Left ventricle myocardium inferior (tissue), 1 donor: ENCODE measurements around the gene CDK13. TPM values are rescaled to one million over a fixed set of nuclear protein-coding genes. Genes with fewer than 3 reads are reported as not detected.

ENCODE experiments used
- DNase-seq: peaks from one replicate; pipeline ENCODE4 v3.0.0-alpha.2; 2020
- H3K27ac ChIP-seq: fragments of 200-600 bp; replicated peaks from 2 replicates; pipeline ENCODE4 v1.8.0; 2021
- H3K27me3 ChIP-seq: fragments of 200-600 bp; 2 replicates; pipeline ENCODE4 v1.8.0; 2021; ENCODE audit warnings: low read depth
- H3K36me3 ChIP-seq: fragments of 200-600 bp; 2 replicates; pipeline ENCODE4 v1.8.0; 2021
- H3K4me1 ChIP-seq: fragments of 200-600 bp; 2 replicates; pipeline ENCODE4 v1.8.0; 2021
- H3K4me3 ChIP-seq: fragments of 200-600 bp; 2 replicates; pipeline ENCODE4 v1.8.0; 2021; ENCODE audit warnings: mild to moderate bottlenecking, moderate library complexity
- H3K9me3 ChIP-seq: fragments of 200-600 bp; replicated peaks from 2 replicates; pipeline ENCODE4 v1.8.0; 2021
- intact Hi-C: fragments of 100-400 bp; cut with micrococcal nuclease; formaldehyde crosslinking; loops from one replicate; pipeline ENCODE4 v1.11.0; 2022
- total RNA-seq: library from RNA; stranded (reverse); fragmentation: NEBNext Ultra II Directional; extraction: Animal tissue kit (Norgen Biotek cat#: 25700); gene quantifications from one replicate; pipeline ENCODE4 v1.2.1, GENCODE V29; 2021
- TF ChIP-seq, protein P1 (sequence below): fragments of 200-600 bp; IDR thresholded peaks from 2 replicates; pipeline ENCODE4 v1.8.0; 2021; ENCODE audit warnings: antibody characterized with exemption, mild to moderate bottlenecking, borderline replicate concordance
- donor health status: DM: no; HTN: yes; CAD: no; lungs with severe emphysema.

CDK13 gene
- total RNA-seq, 1 donor from 2014 or later = 22.7 TPM

DNA sequence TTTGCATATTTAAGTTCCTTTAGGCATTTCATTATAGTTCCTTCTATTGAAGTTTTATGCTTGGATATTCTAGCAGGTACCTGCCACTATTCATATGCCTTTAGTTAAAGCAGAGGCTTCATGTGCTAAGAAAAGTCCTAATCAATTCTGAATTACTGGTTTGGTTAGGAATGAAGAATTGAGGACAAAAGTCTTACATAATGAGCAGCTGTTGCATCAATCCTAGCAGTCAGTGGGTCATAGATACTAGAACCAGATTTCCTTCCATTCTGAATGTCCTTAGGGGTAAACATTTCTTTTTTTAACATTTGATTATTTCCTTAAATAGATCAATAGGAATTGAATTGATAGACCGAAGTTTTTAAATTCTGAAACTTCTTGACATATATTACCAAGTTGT lies 59.2 kb downstream of the CDK13 start:
- Histone ChIP-seq H3K27me3 (no peaks in the 10 kb centered on the region), H3K9me3 (no peaks in the 10 kb centered on the region), H3K27ac (no peak overlapping the region), H3K4me1 (peaks cover 4% of the 10 kb centered on the region), H3K36me3 (peaks cover 16% of the 10 kb centered on the region), H3K4me3 (no peak overlapping the region)
- TF ChIP-seq, protein P1, sequence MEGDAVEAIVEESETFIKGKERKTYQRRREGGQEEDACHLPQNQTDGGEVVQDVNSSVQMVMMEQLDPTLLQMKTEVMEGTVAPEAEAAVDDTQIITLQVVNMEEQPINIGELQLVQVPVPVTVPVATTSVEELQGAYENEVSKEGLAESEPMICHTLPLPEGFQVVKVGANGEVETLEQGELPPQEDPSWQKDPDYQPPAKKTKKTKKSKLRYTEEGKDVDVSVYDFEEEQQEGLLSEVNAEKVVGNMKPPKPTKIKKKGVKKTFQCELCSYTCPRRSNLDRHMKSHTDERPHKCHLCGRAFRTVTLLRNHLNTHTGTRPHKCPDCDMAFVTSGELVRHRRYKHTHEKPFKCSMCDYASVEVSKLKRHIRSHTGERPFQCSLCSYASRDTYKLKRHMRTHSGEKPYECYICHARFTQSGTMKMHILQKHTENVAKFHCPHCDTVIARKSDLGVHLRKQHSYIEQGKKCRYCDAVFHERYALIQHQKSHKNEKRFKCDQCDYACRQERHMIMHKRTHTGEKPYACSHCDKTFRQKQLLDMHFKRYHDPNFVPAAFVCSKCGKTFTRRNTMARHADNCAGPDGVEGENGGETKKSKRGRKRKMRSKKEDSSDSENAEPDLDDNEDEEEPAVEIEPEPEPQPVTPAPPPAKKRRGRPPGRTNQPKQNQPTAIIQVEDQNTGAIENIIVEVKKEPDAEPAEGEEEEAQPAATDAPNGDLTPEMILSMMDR = no peak
- DNase-seq = no peak
- intact Hi-C loops = no loop called here

DNA sequence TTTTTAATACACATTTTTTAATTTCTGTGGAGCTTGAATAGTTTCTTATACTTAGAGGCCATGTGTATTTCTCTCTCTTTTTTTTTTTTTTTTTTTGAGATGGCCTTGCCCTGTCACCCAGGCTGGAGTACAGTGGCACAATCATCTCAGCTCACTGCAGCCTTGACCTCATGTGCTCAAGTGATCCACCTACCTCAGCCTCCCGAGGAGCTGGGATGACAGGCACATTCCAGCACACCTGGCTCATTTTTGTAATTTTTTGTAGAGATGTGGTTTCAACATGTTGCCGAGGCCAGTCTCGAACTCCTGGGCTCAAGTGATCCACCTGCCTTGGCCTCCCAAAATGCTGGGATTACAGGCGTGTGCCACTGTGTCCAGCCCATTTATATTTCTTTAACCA lies 64.3 kb downstream of the CDK13 start:
- TF ChIP-seq, protein P1 = no peak
- Histone ChIP-seq H3K9me3 (no peaks in the 10 kb centered on the region), H3K4me3 (no peak overlapping the region), H3K36me3 (peaks cover 27% of the 10 kb centered on the region), H3K27me3 (no peaks in the 10 kb centered on the region), H3K4me1 (peaks cover 16% of the 10 kb centered on the region), H3K27ac (no peak overlapping the region)
- intact Hi-C loops = no loop called here
- no peak for DNase-seq

DNA sequence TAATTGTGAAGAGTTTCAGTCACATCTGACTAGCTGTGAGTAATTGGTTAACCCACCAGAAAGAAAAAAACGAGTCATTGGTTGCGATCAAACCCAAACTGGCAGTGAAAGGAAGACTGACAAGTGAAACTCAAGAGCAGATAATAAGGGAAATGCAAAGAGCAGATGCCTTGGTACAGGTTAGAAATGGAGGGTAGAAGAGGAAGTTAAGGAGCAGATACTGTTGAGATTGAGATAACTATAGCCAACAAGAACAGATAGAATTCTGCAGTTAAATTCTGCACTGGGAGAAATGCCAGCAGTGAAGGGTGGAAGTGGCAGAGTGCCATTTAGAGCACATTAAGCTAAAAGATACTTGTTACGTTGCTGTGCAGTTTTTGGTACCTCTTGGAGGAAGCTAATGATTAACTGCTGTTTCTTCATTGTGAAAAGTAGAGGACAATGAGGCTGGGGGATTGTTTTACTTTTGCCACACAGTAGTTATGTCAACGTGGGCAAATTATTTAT lies 65.8 kb downstream of the CDK13 start:
- H3K27ac ChIP-seq = no peak overlapping the region
- H3K4me3 ChIP-seq = no peak overlapping the region
- DNase-seq = no peak
- TF ChIP-seq, protein P1 = no peak
- intact Hi-C loops = no loop called here
- H3K4me1 ChIP-seq = peaks cover 16% of the 10 kb centered on the region
- peaks cover 19% of the 10 kb centered on the region for H3K36me3 ChIP-seq
- H3K9me3 ChIP-seq = no peaks in the 10 kb centered on the region
- no peaks in the 10 kb centered on the region for H3K27me3 ChIP-seq

DNA sequence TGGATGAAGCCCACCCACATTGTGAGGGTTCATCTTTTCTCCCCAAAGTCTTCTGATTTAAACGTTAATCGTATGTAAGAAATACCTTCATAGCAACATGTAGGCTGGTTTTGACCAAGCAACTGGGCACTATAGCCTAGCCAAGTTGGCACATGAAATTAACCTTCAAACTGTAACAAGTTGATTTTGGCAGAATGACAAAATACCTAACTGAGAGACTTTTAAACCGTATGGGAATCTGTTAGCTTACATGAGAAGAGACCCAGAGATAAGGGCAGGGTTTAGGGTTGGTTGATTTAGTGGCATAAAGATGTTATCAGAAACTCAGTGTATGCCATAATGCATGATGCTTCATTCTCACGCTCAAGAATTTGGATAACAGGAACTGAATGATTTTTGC lies 69.5 kb downstream of the CDK13 start:
- Histone ChIP-seq H3K27ac (no peak overlapping the region), H3K4me1 (peaks cover 16% of the 10 kb centered on the region), H3K4me3 (no peak overlapping the region), H3K27me3 (no peaks in the 10 kb centered on the region), H3K9me3 (no peaks in the 10 kb centered on the region), H3K36me3 (peaks cover 18% of the 10 kb centered on the region)
- TF ChIP-seq, protein P1 = no peak
- intact Hi-C loops = no loop called here
- DNase-seq = no peak

DNA sequence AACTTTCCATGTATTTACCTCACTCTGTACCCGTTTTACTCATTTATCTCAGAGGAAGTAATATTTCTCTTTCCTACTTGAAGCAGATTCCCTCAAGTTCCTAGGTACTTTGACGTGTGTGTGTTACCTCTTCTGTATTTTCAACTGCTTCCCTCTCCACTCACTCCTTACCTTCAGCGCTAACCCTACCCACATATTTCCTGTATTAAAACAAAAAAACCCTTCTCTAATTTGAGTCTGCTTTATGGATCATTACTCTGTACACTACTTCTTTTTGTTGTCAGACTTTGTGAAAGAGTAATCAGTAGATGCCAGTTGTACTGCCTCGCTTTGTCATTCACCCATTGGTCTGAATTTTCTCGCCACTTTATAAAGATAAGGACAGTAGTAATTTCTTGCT lies 74.0 kb downstream of the CDK13 start:
- Histone ChIP-seq H3K4me3 (no peak overlapping the region), H3K9me3 (no peaks in the 10 kb centered on the region), H3K36me3 (peaks cover 26% of the 10 kb centered on the region), H3K4me1 (no peaks in the 10 kb centered on the region), H3K27ac (no peak overlapping the region), H3K27me3 (no peaks in the 10 kb centered on the region)
- DNase-seq = no peak
- intact Hi-C loops = no loop called here
- TF ChIP-seq, protein P1 = no peak
